DOHH2 (cell line): Measurements from ENCODE around the gene SVIL.

ENCODE experiments used
- EZH2phosphoT487 ChIP-seq: fragments of 200-600 bp; sonication (generic); IDR thresholded peaks from 2 replicates; pipeline ENCODE4 v1.6.1; 2017; ENCODE audit warnings: borderline replicate concordance, mild to moderate bottlenecking, antibody characterized with exemption, low read length, moderate library complexity, mixed read lengths
- TF ChIP-seq, protein P1 (sequence below): fragments of 200-600 bp; sonication (generic); IDR thresholded peaks from one replicate; pipeline ENCODE4 v1.5.1; 2014; ENCODE audit warnings: antibody characterized with exemption, mild to moderate bottlenecking, low read depth, low read length; ENCODE audit not compliant: poor library complexity, severe bottlenecking

DNA sequence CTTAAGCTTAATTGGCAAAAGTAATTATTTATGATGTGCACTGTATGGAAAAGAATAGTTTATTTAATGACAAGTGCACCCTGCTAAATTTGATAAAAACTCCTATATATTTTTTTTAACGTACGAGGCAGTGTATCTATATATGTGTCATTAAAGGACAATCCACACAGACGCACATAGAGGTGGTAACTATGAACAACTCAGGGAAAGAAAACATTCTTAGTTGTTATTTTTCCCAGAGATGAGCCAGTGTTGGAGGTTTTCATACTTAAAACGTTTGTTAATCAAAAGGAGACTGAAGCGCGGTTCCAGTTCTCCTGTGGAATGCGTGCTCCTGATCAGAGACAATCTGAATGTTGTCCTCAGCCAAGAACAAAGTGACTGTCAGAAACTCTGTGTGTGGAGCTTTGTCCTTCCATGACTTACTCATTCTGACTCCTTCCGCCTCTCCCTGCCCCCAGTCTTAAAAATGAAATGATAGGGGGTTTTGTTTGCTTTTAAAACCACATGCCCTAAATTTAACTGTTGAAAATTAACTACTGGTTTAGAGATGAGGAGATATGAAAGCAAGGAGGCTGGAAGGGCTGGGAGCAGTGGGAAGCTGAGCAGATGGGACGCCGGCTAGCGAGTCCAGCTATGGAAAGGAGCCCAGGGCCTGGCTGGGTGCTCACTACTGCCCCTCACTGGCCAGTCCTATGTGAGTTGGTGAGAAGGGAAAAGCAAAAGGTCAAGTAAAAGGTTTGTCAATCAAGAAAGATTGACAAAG lies 99.6 kb downstream of the SVIL start:
- TF ChIP-seq, protein P1, sequence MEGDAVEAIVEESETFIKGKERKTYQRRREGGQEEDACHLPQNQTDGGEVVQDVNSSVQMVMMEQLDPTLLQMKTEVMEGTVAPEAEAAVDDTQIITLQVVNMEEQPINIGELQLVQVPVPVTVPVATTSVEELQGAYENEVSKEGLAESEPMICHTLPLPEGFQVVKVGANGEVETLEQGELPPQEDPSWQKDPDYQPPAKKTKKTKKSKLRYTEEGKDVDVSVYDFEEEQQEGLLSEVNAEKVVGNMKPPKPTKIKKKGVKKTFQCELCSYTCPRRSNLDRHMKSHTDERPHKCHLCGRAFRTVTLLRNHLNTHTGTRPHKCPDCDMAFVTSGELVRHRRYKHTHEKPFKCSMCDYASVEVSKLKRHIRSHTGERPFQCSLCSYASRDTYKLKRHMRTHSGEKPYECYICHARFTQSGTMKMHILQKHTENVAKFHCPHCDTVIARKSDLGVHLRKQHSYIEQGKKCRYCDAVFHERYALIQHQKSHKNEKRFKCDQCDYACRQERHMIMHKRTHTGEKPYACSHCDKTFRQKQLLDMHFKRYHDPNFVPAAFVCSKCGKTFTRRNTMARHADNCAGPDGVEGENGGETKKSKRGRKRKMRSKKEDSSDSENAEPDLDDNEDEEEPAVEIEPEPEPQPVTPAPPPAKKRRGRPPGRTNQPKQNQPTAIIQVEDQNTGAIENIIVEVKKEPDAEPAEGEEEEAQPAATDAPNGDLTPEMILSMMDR, result peak; percentile 30
- no peak for TF ChIP-seq EZH2phosphoT487
